ENCODE data around the gene PLXDC2.

Gene PLXDC2

DNA sequence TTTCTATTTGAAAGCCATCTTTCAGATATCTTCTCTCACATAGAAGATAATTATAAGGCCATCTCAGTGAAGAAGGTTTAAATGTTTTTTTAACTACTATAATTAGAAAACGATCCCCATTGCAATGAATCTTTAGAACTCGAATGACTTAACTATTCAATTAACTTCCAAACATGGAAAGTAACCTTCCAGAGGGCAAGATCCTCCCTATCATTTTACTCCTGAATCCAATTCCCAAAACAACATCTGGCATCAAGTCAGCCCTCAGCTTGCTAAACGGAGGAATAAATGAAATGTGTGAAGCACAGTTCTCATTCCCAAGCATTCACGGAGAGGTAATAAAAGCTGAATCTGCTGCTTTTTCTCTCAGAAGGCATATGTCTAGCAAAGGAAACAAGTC, 293.4 kb downstream of the PLXDC2 start:
- no peak for TF ChIP-seq EZH2phosphoT487 (IDR thresholded peaks at IDR 0.05; ENCODE audit: borderline replicate concordance, low read length)
- TF ChIP-seq, protein P1, sequence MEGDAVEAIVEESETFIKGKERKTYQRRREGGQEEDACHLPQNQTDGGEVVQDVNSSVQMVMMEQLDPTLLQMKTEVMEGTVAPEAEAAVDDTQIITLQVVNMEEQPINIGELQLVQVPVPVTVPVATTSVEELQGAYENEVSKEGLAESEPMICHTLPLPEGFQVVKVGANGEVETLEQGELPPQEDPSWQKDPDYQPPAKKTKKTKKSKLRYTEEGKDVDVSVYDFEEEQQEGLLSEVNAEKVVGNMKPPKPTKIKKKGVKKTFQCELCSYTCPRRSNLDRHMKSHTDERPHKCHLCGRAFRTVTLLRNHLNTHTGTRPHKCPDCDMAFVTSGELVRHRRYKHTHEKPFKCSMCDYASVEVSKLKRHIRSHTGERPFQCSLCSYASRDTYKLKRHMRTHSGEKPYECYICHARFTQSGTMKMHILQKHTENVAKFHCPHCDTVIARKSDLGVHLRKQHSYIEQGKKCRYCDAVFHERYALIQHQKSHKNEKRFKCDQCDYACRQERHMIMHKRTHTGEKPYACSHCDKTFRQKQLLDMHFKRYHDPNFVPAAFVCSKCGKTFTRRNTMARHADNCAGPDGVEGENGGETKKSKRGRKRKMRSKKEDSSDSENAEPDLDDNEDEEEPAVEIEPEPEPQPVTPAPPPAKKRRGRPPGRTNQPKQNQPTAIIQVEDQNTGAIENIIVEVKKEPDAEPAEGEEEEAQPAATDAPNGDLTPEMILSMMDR (IDR thresholded peaks at IDR 0.05; ENCODE audit: low read depth, low read length, poor library complexity, severe bottlenecking) = no peak
- H3K36me3 ChIP-seq (ENCODE audit: control insufficient read depth, low read length) = no peaks in the 10 kb centered on the region
- H3F3A ChIP-seq (ENCODE audit: control insufficient read depth, insufficient read depth) = no peaks in the 10 kb centered on the region
- no peaks in the 10 kb centered on the region for H4K20me1 ChIP-seq (ENCODE audit: control insufficient read depth, insufficient read depth, low read depth, low read length)
- H3K9me2 ChIP-seq (replicated peaks; ENCODE audit: control insufficient read depth, low read length) = no peaks in the 10 kb centered on the region
- no peaks in the 10 kb centered on the region for H3K4me1 ChIP-seq (ENCODE audit: control insufficient read depth, low read length)
- no peak overlapping the region for H3K4me3 ChIP-seq (ENCODE audit: low read length)
- no peaks in the 10 kb centered on the region for H3K27me3 ChIP-seq (ENCODE audit: control insufficient read depth, low read length)
- H3K27ac ChIP-seq (ENCODE audit: low read depth, low read length) = no peak overlapping the region
- H3K79me2 ChIP-seq (ENCODE audit: control insufficient read depth, low read length) = no peaks in the 10 kb centered on the region
- no peaks in the 10 kb centered on the region; the same call in 1 of the 2 replicates for H3K9me3 ChIP-seq (ENCODE audit: control insufficient read depth, insufficient read depth, low read length)
- no peak overlapping the region for H3K4me2 ChIP-seq (ENCODE audit: low read length)

GRCh38 chr10:20110125-20111100, 294.2 kb downstream of the PLXDC2 start:
- Histone ChIP-seq H3K9me2 (replicated peaks; ENCODE audit: control insufficient read depth, low read length) (no peaks in the 10 kb centered on the region), H3K9me3 (ENCODE audit: control insufficient read depth, insufficient read depth, low read length) (no peaks in the 10 kb centered on the region; the same call in 1 of the 2 replicates), H3K36me3 (ENCODE audit: control insufficient read depth, low read length) (no peaks in the 10 kb centered on the region), H4K20me1 (ENCODE audit: control insufficient read depth, insufficient read depth, low read depth, low read length) (no peaks in the 10 kb centered on the region), H3K27me3 (ENCODE audit: control insufficient read depth, low read length) (no peaks in the 10 kb centered on the region), H3K4me1 (ENCODE audit: control insufficient read depth, low read length) (no peaks in the 10 kb centered on the region), H3K79me2 (ENCODE audit: control insufficient read depth, low read length) (no peaks in the 10 kb centered on the region), H3F3A (ENCODE audit: control insufficient read depth, insufficient read depth) (no peaks in the 10 kb centered on the region), H3K4me3 (ENCODE audit: low read length) (no peak overlapping the region), H3K4me2 (ENCODE audit: low read length) (no peak overlapping the region), H3K27ac (ENCODE audit: low read depth, low read length) (no peak overlapping the region)
- TF ChIP-seq EZH2phosphoT487 (IDR thresholded peaks at IDR 0.05; ENCODE audit: borderline replicate concordance, low read length) = no peak
- TF ChIP-seq, protein P1 (IDR thresholded peaks at IDR 0.05; ENCODE audit: low read depth, low read length, poor library complexity, severe bottlenecking) = no peak

- no peaks in the 10 kb centered on the region for H3K4me1 ChIP-seq (ENCODE audit: control insufficient read depth, low read length)
- H3K9me3 ChIP-seq (ENCODE audit: control insufficient read depth, insufficient read depth, low read length) = no peaks in the 10 kb centered on the region; the same call in 1 of the 2 replicates
- H3K27me3 ChIP-seq (ENCODE audit: control insufficient read depth, low read length) = no peaks in the 10 kb centered on the region
- no peaks in the 10 kb centered on the region for H4K20me1 ChIP-seq (ENCODE audit: control insufficient read depth, insufficient read depth, low read depth, low read length)
- H3K4me2 ChIP-seq (ENCODE audit: low read length) = no peak overlapping the region
- no peaks in the 10 kb centered on the region for H3K36me3 ChIP-seq (ENCODE audit: control insufficient read depth, low read length)
- no peaks in the 10 kb centered on the region for H3K9me2 ChIP-seq (replicated peaks; ENCODE audit: control insufficient read depth, low read length)
- H3F3A ChIP-seq (ENCODE audit: control insufficient read depth, insufficient read depth) = no peaks in the 10 kb centered on the region
- no peak for TF ChIP-seq EZH2phosphoT487 (IDR thresholded peaks at IDR 0.05; ENCODE audit: borderline replicate concordance, low read length)
- TF ChIP-seq, protein P1 (IDR thresholded peaks at IDR 0.05; ENCODE audit: low read depth, low read length, poor library complexity, severe bottlenecking) = no peak
- H3K27ac ChIP-seq (ENCODE audit: low read depth, low read length) = no peak overlapping the region
- H3K4me3 ChIP-seq (ENCODE audit: low read length) = no peak overlapping the region
- H3K79me2 ChIP-seq (ENCODE audit: control insufficient read depth, low read length) = no peaks in the 10 kb centered on the region
Measured at GRCh38 chr10:20114179-20114578, 297.9 kb downstream of the PLXDC2 start.
